NCI-H2107 (cell line): ENCODE results near the gene GNAS-AS1.

ENCODE experiments used
- DNase-seq: peaks from one replicate; lab custom pipeline; 2025; lab: John Stamatoyannopoulos, UW

Gene GNAS-AS1

DNA sequence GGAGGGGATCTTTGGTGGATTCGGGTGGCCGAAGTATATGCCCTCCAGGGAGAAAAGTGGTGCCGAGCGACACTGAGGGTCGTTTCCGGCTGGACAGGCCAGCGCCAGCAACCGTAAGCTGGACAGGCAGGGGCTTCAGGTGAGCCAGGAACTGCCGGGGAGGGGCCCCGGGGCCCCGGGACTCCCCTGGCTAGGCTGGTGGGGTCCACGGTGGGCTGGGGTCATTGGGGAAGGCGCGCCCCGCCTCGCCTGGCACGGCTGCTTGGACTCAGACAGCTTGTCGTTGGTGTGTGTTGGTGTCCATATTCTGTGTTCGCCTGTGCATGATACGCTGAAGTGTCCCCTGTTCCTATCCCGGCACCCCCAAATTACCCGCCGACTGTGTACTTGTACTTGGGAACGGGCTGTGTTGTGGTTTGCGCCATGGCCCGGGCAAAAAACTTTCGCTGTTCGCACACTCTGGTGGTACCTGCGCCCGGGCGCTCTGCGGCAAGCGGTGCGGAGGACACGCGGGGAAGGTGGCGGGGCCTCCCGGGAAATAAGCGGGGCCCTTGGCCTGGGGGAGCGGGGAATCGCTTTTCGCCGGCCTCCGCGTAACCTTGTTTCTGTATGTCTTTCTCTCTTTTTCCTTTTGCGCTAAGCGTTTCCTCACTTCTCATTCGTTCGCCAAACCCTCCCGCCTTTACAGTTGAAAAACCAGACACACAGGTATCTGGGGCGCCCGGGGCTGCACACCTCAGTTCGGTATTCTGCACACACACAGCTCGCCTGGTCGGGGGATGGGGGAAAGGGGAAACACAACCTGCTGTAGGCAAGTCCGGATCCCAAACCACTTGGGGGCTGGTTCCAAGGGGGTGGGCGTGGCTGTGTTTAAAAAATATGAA lies 5.0 kb upstream of the GNAS-AS1 start:
- no peak for DNase-seq

DNA sequence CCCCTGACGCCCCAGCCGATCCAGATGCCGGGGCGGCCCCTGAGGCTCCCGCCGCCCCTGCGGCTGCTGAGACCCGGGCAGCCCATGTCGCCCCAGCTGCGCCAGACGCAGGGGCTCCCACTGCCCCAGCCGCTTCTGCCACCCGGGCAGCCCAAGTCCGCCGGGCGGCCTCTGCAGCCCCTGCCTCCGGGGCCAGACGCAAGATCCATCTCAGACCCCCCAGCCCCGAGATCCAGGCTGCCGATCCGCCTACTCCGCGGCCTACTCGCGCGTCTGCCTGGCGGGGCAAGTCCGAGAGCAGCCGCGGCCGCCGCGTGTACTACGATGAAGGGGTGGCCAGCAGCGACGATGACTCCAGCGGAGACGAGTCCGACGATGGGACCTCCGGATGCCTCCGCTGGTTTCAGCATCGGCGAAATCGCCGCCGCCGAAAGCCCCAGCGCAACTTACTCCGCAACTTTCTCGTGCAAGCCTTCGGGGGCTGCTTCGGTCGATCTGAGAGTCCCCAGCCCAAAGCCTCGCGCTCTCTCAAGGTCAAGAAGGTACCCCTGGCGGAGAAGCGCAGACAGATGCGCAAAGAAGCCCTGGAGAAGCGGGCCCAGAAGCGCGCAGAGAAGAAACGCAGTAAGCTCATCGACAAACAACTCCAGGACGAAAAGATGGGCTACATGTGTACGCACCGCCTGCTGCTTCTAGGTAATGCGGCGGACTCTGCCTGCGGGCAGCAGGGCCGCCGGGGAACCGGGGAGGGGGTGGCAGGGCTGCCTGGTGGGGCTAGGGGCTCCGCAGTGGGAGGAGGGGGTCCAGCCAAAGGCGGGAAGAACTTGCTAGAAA lies 4.2 kb upstream of the GNAS-AS1 start:
- no peak for DNase-seq

DNA sequence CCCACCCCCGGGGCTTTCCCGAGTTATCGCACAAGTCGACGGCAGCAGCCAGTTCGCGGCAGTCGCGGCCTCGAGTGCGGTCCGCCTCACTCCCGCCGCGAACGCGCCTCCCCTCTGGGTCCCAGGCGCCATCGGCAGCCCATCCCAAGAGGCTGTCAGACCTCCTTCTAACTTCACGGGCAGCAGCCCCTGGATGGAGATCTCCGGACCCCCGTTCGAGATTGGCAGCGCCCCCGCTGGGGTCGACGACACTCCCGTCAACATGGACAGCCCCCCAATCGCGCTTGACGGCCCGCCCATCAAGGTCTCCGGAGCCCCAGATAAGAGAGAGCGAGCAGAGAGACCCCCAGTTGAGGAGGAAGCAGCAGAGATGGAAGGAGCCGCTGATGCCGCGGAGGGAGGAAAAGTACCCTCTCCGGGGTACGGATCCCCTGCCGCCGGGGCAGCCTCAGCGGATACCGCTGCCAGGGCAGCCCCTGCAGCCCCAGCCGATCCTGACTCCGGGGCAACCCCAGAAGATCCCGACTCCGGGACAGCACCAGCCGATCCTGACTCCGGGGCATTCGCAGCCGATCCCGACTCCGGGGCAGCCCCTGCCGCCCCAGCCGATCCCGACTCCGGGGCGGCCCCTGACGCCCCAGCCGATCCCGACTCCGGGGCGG lies 3.4 kb upstream of the GNAS-AS1 start:
- no peak for DNase-seq

DNA sequence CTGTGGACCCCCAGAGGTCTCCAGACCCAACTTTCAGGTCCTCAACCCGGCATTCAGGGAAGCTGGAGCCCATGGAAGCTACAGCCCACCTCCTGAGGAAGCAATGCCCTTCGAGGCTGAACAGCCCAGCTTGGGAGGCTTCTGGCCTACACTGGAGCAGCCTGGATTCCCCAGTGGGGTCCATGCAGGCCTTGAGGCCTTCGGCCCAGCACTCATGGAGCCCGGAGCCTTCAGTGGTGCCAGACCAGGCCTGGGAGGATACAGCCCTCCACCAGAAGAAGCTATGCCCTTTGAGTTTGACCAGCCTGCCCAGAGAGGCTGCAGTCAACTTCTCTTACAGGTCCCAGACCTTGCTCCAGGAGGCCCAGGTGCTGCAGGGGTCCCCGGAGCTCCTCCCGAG lies 2.8 kb upstream of the GNAS-AS1 start:
- no peak for DNase-seq

DNA sequence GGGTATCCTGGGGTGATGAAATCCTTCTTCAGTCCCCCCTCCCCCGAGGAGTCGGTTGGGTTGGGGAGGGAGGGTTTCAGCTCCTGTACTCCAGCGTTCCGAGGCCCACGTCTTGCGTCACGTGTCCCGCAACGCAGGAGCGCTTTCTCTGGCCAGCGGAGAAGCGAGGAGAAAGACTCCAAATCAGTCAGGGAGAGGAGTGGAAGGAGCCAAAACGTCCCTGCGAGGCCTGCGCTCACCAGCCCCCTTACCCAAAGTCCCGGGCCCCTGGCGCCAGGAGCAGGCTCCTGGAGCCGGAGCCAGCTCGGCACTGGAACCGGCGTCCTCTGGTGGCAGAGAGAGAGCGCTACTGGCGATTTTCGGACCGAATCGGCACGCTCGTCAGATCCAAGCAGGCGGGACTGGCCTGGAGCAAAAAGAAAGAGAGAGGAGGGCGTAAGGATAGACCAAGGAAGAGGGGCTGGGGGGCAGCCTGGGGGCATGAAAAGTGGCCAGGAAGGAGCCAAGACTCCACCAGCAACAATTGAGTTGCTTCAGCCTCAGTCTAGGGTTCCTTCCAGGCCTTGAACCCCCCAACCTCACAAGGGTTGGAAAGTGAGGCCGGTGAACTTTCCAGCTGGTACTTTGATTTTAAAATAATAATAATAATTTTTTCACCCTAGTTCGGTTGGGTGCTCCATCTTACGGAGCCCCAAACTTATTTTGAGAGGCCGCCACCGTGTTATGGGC lies 2.0 kb upstream of the GNAS-AS1 start, which contains the start of gene GNAS:
Gene GNAS, plus strand, starts transcription at position 174 of the 729 bp plus-strand sequence.
- no peak for DNase-seq

DNA sequence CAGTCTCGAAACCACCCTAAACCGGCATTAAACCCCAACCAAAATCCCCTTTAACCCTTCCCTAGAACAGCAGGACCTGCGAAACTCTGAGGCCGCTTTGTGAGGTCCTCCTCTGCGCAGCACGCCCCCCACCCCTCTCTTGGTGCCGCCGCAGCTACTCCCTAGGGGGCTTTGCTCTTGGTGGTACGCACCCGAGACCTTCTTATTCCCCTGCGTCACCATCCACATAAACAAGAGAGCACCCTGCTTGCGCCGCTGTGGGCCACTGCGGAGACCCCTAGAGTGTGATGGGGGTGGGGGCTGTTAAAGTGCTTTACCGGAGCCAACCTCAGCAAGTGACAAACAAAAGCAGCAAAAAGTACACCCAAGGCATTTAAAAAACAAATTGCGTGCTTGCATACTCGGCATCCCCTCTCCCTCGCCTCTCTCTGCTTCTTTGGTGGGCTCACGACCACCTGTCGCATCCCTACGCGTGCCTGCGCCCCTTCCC lies 1.3 kb upstream of the GNAS-AS1 start:
- DNase-seq: no peak

DNA sequence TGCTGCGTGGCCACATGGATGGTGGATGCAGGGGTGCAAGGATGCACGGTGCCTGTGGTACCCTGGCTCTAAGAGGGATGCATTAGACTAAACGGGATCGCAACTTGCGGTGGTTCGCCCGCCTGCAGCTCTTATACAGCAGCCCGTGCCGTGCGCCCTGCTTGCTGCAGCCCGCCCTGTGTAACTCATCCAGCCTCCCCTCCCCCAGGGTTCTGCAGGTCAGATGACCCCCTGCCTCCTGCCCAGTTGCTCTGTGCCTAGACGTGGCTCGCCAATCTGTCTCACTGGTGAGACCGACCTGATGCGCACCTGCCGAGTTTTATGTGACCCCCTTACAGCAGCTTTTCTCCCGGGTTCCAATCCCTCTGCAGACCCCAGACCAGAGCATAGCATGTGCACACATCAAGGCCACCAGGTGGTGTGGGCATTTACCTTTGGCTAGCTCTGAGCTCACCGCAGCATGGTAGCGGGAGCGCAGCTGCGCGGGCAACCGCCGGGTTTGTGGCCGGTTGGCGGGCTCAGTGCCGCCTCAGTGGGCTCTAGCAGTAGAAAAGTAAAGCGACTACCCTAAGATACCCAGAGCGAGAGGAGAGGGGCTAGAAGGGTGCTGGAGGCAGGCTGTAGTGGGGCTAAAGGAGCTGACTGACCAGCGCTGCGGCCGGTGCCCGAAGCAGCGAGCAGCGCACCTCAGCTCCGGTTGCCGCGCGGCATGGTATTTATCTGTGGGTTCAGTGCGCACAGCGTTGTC lies 693 bp upstream of the GNAS-AS1 start:
- no peak for DNase-seq

DNA sequence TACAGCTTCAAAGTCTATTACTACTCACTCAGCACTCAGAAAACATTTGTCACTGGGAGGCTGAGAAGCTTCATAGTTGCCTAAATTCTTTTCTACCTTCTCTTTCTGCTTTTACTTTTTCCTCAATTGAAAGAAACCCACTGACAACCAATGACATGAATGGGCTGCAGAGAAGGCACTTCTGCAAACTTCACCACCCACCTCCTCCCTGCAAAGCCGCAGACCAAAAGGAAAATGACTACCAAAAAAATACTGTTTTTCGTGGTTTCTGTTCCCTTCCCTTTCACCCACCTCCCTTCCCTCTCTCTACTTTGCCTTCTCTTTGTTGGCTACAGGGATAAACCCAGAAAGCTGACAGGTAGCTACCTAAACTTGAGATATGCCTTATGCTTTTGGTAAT lies 3.2 kb downstream of the GNAS-AS1 start:
- DNase-seq: no peak

DNA sequence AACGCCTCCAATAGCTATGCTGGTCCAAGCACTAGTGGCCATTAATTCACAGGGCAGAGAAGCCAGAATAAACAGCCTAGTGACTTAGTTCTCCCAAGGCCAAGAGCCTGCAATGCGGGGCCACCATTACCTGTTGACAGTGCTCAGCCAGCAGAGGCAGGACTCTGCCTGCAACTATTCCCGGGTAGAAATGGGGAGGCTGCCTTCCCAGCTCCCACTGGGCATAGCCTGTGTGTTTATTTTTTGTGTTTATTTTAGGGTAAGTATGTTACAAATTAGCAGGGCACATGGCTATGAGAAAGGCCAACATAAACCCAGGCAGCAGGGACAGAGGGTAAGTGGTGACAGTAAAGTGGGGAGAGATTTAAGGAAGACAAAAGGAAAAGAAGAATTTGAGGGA lies 5.0 kb downstream of the GNAS-AS1 start:
- no peak for DNase-seq

DNA sequence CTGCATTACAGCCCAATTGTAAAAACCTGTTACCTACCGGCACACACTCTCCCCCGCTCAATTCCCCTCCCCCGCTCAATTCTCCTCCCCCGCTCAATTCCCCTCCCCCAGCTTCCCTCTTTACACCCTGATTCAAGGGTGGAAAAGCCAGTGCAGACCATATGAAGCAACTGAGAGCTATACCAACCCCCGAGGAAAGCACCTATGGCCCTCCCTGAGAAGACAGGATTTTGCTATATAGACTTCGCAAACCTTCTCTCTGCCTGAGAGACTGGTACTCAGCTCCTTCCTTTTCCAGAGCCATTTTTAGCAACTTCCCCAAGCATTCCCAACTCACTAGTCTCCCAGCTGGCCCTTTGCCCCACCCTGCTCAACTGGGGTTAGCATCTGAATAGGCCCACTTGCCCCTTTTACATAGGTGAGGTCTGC lies 7.6 kb downstream of the GNAS-AS1 start:
- DNase-seq: no peak

DNA sequence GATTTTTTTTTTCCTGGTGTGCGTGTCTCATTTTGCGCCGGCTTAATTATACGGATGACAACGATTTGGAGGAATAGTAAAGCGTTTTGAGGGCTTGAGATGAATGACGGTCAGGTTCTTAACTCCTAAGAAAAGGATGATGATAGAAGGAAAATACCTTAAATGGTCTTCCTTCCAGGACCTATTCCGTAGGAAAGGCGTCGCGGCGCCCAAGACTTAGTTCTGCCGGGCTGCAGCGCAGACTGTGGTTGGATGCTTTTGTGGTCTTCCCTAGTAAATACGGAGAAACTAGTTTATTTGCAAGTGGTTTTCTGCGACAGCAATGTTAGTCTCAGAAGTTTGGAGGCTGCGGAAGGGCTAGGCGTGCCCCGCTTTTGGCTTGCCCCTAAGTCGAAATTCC lies 8.4 kb downstream of the GNAS-AS1 start:
- DNase-seq: no peak

DNA sequence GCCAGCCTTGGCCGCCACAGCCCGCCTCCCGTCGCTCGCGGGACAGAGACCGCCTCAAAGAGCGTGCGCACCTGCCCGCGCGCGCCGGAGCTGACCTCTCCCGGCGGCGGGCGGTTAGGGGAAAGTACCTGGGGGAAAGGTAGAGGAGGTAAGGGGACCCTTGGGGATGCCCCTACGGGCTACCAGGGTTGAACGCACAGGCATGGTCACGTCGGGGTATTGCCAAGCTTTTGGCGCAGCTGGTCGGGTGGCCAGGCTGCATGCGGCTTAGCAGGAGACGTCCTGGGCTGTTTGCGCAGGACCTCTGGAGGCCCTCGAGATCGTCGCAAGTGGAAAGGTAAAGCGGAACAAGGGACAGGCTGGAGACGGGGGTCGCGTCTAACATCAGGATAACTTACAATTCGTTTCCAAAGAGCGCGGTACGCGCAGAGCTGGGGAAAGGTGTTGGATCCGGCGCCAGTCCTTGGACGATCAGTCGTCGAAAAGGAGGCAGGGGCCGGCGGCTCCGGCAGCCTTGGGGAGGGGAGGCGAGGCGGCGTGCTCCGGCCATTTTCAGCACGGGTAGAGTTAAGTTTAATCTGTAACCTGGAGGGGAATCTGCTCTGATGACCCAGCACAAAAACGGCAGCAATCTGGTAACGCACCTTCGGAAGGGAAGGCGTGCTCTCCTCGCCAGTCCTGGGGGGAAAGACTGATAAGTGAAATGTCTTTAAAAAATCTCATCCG lies 9.0 kb downstream of the GNAS-AS1 start:
- no peak for DNase-seq

DNA sequence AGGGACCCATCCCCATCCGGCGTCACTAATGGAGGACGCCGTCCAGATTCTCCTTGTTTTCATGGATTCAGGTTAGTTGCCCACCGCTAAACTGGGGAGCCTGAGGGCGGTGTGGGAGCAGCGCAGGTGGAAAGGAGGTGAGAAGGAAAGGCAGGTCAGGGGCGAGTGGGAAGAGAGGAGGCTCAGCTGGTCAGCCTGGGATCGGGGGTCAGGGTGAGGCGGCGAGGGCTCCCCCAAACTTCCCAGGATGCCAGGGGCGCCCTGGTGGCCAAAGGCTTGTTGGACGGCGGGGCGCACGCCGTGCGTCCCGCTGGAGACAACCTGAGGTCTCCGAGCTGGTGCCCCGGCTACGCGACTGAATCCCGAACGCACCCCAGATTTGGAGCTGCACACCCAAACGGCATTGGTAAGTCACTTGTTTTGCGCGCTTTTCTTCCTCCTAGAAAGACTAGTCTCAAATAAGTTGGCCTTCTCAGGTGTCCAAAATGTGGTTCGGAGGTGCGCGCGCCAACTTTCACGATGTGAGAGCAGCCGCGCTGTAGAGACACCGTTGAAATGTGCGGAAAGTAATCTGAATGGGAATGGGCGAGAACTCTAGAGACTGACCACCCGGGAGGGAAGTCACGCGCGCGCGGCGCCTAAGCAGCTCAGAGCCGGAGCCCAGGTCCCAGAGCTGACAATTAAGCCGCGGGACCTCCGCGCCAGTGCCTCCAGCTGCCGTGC lies 9.7 kb downstream of the GNAS-AS1 start:
- no peak for DNase-seq

DNA sequence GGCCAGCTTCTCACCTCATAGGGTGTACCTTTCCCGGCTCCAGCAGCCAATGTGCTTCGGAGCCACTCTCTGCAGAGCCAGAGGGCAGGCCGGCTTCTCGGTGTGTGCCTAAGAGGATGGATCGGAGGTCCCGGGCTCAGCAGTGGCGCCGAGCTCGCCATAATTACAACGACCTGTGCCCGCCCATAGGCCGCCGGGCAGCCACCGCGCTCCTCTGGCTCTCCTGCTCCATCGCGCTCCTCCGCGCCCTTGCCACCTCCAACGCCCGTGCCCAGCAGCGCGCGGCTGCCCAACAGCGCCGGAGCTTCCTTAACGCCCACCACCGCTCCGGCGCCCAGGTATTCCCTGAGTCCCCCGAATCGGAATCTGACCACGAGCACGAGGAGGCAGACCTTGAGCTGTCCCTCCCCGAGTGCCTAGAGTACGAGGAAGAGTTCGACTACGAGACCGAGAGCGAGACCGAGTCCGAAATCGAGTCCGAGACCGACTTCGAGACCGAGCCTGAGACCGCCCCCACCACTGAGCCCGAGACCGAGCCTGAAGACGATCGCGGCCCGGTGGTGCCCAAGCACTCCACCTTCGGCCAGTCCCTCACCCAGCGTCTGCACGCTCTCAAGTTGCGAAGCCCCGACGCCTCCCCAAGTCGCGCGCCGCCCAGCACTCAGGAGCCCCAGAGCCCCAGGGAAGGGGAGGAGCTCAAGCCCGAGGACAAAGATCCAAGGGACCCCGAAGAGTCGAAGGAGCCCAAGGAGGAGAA lies 10.5 kb downstream of the GNAS-AS1 start:
- no peak for DNase-seq

DNA sequence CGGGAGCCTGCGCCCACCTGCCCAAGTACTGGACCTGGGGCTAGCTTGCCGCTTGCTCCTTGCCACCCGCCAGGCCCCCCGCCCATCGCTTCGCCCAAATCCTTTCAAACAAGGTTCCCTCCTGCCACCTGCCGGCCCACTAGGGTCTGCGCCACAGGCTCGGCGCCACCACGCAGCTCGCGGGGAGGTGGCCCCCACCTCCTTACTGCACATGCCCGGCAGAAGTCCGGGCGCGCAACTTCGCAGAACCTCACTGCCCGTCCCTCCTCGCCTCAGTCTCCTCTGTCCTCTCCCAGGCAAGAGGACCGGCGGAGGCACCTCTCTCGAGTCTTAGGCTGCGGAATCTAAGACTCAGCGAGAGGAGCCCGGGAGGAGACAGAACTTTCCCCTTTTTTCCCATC lies 11.2 kb downstream of the GNAS-AS1 start:
- DNase-seq: peak; percentile 18

DNA sequence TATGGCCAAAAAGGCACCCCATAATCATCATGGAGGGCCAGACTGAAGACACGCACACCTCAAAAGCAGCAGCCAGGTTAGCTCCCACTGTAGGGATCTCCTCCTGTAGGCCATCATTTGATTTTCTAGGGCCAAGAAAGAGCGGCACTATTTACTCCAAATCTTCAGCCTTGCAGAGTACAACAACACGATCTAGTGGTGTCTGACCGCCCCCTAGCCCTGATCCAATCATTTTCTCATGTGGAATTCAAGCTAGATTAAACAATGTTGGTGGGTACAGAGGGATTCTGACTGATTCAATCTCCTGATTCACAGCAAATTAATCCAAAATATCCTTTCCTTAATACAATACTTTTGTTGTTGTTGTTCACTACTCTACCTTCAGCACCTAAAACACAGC lies 12.5 kb downstream of the GNAS-AS1 start:
- no peak for DNase-seq

DNA sequence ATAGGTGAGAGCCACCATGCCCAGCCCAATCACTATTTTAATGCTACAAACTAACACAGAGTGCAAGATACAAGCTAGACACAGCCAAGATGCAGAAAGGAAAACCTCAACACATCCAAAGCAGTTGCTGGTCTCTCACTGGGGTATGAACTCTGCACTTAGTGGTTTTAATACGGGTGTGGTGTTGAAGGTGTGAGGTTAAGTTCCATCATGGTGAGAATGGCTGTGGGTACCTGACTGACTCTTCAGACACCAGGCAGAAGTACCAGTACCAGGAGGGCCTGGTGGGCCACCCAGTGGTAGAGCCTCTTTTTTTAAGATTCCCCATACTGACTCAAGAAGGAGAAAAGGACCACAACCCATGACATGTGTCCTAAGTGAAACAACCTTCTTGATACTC lies 13.0 kb downstream of the GNAS-AS1 start:
- DNase-seq: no peak

DNA sequence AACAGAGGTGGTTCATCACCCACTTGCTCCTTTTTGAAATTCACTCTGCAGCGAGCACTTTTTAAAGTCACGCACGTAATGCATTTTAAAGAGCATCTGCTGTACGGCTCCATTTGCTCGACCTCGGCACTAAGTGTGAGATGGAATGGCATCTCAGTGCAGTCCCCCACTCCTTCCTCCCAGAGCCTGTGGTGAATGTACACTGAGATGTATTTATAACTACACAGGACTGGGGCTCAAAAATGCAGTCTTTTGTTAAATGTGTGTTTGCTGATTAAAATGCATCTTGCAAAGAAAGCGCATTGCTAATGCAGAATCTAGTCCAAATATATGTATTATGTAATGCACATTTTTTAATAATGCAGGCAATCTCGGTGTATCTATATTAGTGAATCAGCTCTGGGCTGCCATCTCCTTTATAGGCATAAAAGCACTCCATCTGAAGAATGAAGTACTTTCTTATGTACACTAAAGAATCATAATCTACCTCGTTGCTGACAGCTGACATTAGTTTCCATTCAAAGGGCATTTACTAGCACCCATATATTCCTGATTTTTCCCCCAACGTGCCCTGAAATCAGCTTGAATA lies 14.0 kb downstream of the GNAS-AS1 start:
- DNase-seq: no peak
